Suppressor macrophage (primary cell): ENCODE results near the gene NKIRAS1.
"Not testable (repeated sequence)": the region's sequence is repeated elsewhere in the genome, so short reads cannot be mapped to it uniquely, and the experiment has no call there.

Experiments
- DNase-seq, 4 experiments: peaks; one replicate each; pipeline ENCODE4 v3.0.0-alpha.2; 2020 to 2022

NKIRAS1 gene

DNA sequence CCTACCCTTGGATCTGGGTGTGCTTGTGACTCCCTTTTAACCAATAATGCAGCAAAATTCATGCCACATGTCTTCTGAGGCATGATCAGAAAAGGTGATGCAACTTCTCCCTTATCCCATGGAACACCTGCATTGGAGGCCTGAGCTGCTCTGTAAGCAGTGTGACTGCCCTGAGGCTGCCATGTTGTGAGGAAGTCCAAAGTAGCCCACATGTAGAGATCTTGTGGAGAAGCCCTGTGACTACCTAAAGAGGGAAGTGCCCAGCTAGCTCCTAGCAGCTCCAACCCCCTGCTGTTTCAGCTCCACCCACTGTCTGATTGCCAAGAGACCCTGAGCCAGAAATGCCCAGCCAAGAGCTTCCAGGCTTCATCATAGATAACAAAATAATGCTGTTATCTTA lies 21.9 kb upstream of the NKIRAS1 start:
- DNase-seq, result peak in 3 of 4 experiments; percentile 40 to 45 (median 43)

DNA sequence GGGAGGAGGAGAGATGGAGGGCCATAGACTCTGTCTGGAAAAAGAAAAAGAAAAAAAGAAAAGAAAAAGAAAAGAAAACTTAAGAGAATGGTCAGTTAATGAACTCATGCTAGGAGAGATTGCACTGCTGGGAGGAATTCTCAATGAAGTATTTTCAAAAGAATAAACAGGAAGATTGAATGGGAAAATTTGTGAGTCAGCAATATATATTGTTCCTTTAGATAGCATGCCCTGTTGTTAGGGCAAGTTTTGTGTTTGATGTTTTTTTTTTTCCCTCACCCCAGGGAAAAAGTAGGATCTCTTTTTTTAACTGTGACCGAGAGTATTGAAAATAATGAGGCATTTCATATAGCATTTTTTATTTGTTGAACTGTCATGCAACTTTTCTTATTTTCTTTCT lies 20.5 kb upstream of the NKIRAS1 start:
- DNase-seq, result no peak

DNA sequence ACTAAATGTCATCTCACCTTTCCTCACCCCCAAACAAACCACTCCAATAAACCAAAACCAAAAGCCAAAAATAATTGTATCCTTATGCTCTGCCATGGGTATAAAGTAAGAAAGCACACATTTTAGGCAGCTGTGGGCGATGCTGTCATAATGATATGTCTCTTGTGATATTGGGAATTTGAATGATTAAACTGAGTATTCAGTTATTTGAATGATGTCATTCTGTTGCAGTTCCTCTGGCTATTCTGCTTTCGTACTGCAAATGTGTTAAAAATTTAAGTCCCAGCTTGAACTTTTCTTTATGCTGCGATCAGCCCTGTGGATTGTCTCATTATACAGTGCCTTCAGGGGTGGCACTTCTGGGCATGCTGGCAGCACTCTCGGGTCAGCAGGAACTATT lies 17.5 kb upstream of the NKIRAS1 start:
- DNase-seq, result no peak

DNA sequence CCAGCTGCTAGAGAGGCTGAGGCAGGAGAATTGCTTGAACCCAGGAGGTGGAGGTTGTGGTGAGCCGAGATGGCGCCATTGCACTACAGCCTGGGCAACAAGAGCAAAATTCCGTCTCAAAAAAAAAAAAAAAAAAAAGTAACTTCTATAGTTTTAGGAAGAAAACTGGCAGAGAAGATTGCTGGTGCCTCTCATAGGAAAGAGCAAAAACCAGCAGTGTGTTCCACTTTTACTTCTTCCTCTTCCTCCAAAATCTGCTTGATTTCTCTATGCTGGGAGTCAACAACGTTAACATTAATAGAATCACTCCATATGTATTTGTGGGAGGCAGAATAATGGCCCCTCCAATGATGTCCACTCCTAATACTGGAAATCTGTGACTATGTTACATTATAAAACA lies 15.8 kb upstream of the NKIRAS1 start:
- peak; percentile 20 to 73 (median 52) for DNase-seq

DNA sequence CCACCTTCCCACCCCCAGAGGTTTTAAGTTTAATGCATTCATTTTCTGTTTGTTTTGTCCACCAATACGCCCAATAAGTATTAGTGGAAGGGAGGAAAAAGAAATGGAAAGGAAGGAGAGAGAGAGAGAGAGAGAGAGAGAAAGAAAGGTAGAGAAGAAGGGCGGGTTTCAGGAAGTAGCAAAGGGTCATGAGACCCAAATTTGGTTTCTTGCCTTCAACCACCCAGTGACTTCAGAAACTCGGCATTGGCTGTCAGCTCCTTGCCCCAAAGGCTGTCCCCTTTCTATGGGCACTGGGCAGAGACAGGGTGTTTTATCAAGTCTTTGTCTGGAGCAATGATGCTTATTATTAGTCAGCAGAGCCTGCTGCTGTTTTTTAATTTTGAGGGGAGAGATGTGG lies 14.8 kb upstream of the NKIRAS1 start:
- no peak for DNase-seq

DNA sequence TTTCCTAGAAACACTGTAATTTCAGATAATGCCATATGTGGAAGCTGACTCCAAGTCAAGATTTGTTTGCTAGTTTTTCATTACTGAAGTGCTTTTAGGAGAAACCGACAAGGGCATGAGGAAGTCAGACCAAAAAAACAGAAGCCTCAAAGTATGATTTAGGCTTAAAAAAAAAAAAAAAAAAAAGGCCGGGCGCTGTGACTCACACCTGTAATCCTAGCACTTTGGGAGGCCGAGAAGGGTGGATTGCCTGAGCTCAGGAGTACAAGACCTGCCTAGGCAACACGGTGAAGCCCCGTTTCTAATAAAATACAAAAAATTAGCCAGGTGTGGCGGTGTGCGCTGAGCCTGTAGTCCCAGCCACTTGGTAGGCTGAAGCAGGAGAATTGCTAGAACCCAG lies 11.7 kb upstream of the NKIRAS1 start:
- DNase-seq, result peak; percentile 37 to 76 (median 59)

DNA sequence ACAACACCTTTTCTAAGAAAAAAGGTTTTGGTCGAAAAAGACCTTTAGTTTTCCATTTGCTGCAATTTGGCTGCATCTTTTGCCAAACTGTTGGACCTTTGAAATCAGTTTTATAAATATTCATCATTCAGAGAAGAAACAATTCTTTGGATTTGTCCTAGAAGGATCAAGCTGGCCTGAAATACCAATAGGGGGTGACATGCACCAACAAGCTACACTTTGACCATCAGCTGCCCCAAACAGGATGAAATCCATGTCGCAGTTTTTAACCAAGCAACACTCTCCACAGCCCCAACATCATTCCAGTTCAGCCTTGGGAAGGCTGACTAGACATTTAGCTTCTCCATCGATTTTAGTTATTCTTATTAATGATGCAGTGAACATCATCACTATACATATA lies 9.9 kb upstream of the NKIRAS1 start:
- no peak for DNase-seq

DNA sequence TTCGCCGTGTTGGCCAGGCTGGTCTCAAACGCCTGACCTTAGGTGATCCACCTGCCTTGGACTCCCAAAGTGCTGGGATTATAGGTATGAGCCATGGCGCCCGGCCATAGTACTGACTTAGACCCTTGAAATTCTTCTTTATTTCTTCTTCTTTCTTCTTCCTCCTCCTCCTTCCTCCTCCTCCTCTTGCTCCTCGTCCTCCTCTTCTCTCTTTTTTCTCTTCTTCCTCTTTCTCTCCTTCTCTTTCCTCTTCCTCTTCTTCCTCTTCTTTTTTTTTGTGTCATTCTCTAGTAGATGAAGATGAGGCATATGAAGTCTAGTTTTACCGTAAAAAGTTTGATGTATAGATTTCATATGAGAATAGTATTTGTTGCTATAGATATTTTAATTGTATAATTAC lies 9.5 kb upstream of the NKIRAS1 start:
- no peak for DNase-seq

DNA sequence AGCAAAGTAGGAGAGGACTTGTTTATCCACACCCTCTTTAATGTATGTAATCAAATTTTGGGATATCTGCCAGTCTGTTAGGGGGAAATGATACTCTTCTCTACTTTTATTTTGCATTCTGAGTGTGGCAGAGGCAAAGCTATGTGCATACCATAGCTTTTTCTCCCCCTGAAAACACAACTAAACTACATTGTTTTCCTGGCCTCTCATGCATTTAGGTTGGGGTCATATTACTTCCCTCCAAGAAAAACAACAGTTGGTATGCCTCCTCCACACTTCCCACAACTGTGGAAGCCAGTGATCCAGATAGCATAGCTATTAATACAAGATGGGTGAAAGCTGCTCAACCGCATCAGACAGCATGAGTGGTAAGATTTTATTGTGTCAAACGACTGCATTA lies 7.0 kb upstream of the NKIRAS1 start:
- DNase-seq, result no peak

DNA sequence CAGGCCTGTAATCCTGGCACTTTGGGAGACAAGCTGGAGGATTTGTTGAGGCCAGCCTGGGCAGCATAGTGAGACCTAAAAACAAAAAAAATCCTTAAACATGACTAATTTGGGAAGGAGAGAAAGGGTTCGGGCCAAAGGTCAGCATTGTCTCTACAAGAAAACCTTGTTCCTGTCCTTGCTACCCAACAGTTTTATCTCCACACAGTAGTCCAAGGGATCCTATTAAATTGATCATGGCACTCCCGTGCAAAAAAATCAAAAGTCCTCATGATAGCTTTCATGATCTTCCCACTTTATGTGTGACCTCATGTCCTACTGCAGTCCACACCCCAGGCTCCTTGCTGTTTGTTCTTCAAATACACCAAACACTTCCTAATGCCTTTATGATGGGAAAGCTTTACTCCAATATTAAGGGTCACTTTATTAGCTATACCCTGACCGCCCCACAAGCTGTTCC lies 4.3 kb upstream of the NKIRAS1 start:
- DNase-seq, result no peak

DNA sequence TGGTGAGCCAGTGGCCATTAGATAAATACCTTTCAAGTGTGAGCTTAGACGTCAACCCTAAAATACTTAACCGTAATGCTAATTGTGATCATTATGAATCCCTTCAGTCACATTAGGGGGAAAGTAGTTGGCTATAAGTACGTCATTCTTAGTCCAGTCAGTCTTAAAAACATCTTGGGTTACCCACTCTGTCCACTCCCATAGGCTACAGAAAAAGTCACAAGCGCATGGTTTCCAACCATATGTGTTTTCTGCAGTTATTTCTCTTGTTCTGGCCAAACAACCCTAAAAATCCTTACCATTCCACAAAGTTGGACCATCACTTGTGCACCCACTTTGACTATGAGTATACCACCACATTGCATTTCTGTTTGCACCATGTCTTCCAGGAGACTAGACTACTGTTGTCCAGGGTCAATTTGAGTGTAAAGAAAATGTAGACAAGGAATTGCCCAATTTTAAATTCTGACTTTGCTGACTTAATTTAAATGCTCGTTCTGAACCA lies 3.4 kb upstream of the NKIRAS1 start:
- no peak for DNase-seq

DNA sequence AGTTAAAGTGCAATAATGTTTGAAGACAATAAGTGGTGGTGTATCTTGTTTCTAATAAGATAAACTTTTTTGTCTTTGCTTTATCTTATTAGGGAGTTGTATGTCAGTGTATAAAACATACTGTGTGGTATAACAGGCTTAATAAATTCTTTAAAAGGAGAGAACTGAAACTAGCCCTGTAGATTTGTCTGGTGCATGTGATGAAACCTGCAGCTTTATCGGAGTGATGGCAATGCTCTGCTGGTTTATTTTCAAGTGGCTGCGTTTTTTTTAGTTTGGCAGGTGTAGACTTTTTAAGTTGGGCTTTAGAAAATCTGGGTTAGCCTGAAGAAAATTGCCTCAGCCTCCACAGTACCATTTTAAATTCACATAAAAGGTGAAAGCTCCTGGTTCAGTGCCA lies 2.8 kb upstream of the NKIRAS1 start:
- DNase-seq, result no peak

DNA sequence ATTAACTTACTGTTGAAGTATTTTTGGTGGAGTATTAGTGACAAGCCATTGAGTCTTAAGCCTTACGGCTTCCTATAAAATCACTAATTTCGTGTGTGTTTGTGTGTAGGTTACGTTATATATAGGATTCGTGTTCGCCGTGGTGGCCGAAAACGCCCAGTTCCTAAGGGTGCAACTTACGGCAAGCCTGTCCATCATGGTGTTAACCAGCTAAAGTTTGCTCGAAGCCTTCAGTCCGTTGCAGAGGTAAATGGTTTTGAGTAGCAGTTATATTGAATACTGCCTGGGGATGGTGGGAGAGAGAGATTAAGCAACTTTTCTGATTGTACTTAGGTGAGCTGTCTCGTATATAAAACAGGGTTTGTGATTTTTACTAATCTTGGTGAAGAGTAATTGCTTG lies 1.5 kb upstream of the NKIRAS1 start:
- DNase-seq, result not testable (repeated sequence)

DNA sequence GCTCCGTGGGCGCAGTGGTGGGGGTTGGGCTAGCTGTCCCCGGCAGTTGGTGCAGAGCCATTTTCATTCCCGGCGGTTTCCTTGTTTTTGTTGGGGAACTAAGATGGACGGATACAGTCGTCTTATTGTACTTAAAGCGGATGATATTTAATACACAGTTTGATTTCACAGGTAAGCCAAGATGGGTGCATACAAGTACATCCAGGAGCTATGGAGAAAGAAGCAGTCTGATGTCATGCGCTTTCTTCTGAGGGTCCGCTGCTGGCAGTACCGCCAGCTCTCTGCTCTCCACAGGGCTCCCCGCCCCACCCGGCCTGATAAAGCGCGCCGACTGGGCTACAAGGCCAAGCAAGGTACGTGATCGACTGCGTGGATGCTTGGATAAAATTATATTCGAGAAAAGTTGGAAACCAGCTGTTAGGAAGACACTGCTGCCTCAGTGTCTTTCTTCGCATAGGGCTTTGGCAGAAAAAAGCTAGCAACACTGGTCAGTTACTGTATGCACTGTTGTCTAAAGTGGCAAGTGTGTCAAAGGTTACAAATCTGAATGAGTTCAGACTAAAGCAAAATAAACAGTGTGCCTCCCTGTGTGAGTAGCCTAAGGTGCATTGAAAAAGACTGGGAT lies 1.0 kb upstream of the NKIRAS1 start:
- peak; percentile 89 to 94 (median 93) for DNase-seq

DNA sequence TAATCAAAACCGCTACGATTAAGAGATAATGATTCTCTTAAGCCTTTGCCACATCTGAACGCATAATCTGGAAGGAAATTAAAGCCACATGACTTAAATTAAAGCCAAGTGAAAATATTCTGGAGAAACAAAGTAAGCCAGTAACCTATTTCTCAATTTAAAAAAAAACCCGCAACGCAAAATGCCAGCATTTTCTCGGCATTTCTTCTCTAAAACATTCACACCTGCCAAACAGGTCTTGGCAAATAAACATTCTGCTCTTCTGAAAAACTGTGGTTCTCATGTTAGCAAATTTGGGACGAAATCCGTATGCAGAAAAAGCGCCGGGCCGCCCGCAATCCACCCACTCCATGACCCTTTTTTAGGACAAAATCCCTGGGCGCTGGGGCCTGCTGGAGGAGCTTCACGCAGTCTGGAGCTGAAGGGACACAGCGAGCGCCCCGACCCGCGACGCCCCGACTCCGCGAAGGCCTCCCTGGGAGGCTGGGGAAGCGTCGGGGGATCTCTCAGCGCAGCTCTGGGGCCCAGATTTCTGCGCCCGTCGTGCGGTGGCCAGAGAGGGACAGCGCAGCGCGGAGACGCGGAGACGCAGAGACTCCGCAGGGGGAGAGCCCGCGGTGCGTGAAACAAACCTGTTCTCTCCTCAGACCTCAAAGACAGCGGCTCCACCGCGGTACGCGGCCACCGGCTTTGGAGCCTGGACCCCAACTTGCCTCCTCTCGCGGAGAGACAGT lies 471 bp downstream of the NKIRAS1 start:
- DNase-seq, result peak in 1 of 4 experiments; percentile 53

DNA sequence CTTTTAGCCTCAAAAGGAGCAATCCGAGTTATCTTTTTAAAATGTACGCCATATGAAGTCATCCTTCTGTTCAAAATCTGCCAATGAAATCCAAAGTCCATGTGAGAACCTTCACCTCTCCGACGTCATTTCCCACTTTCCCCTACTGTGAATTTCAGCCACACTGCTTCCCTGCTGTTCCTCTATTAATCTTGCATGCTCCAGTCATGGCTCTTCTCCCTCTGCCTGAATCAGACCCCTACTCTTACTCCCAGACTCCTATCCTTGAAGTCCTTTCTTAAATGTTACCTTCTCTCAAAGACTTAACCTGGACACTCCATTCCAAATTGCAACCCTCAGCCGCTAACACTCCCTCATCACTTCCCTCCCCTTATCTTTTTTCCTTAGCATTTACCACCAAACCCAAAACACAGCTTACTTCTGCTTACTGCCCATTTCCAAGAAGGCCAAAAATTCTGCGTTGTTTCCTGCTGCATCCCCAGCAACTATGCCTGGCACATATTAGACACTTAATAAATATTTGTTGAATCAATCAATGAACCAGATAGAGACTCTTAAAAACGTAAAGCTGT lies 1.2 kb downstream of the NKIRAS1 start:
- peak; percentile 34 to 60 (median 46) for DNase-seq

DNA sequence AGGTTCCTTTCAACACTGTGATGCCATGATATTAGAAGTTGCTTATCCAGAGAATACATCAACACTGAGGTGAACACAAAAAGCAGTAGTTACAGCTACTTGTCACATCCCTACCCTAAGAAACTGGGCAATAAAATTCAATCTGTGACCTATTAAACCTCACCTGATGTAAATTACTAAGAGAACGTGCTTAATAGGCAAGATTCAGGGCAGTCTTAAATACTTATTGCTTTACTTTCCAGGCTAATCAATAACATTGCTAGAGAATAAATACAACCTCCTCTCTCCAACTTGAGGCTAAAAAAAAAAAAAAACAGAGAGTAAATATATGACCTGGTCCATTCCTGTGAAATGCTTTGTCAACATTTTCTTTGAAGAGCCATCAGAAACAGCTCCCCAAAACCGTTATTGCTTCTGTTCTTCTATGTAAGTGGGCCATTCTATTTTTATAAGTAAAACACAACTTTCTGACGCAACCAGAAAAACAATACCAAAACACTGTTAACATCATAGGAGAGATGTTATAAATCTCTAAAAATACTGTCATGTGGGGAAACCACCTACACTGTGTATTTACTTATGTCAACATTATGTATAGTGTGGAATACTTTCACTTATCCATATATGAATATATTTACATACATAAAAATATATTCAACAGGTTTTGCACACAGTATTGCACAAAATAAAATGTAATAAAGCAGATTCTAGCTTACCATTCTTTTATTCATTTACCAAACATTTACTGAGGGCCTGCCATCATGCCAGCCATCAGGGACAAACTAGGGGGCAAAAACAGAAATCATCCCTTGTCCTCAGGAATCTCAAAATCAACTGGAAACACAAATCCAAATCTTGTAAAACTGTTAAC lies 2.7 kb downstream of the NKIRAS1 start:
- peak in 1 of 4 experiments; percentile 12 for DNase-seq

DNA sequence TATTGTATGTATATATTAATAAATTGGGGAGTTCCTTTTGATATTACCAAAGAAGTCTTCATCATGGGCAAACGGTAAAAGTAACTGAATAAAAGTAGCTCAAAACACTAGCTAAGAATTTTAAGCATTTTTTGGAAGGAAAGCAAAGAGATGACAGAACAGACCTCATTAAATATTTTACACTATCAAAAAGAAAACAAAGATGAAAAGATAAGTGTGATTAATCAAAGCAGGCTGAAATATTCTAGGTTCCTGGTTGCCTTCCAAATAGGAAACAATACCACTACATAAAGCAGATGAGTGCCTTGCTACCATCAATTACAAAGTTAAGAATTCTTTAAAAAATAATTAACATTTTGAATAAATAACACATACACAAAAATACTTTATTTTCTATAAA lies 3.6 kb downstream of the NKIRAS1 start:
- no peak for DNase-seq

DNA sequence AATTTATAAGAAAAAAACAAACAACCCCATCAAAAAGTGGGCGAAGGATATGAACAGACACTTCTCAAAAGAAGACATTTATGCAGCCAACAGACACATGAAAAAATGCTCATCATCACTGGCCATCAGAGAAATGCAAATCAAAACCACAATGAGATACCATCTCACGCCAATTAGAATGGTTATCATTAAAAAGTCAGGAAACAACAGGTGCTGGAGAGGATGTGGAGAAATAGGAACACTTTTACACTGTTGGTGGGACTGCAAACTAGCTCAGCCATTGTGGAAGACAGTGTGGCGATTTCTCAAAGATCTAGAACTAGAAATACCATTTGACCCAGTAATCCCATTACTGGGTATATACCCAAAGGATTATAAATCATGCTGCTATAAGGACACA lies 4.5 kb downstream of the NKIRAS1 start:
- DNase-seq, result not testable (repeated sequence)

DNA sequence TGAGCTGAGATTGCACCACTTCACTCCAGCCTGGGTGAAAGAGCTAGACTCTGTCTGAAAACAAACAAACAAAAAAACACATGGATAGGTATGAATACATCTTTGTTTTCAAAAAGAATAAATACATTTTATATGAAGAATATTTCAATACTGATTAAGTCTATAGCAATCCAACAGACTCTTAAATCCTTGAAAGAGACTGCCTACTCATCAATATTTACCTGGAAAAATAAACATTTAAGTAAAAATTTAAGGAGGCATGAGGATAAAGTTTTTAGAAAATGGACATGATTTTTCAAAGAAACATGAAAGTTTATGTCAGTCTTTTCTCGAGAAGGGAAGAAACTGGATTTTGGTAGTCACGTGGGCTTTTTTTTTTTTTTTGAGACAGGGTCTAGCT lies 5.4 kb downstream of the NKIRAS1 start:
- no peak for DNase-seq

DNA sequence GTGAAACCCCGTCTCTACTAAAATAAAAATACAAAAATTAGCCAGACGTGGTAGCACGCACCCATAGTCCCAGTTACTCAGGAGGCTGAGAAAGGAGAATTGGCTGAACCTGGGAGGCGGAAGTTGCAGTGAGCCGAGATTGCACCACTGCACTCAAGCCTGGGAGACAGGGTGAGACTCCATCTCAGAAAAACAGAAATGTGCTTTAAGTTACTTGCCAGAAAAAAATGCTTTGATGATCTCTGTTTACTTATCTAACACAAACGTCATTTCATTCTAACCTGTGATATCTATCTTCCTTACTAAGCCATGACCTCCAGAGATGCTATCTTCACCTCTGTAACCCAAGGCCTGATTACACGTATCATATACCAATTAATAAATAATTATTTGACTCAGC lies 7.4 kb downstream of the NKIRAS1 start:
- DNase-seq, result no peak

DNA sequence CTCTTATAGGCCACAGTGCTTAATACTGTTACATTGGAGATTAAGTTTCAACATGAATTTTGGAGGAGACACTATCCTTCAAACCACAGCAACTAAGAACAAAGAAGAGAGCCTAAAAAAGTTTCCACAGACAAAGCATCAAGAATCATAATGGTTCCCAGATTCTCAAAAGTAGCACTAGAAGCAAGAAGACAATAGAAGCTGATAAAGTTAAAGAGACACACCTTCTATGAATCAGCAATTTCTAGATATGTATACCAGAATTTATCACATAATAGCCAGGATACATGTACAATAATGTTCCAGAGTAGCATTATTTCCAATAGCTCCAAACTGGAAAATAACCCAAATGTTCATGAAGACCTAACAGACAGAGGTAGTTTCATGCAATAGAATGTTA lies 12.2 kb downstream of the NKIRAS1 start:
- no peak for DNase-seq

DNA sequence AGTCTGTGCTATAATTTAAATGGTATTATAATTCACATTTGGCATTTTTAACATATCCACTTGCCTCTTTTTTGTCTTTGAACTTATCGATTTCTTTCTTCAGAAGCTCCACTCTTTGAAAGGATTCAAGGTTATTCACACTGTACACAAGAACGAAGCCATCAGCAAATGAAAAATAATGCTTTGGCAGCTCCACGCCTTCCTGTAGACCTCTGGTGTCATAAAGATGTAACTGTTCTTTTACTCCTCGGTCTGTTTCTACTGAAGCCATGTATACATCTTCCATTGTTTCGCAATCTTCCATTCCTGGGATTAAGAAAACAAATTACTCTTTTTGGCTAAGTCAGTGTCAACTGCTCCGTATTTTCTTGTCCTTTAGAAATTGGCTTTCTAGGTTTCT lies 16.0 kb downstream of the NKIRAS1 start:
- no peak for DNase-seq
